Astrocyte (in vitro differentiated cells and primary cell): ENCODE data around the gene PARP6. TPM values are rescaled to one million over a fixed set of nuclear protein-coding genes. Genes with fewer than 3 reads are reported as not detected.

ENCODE experiments used
- DNase-seq: peaks from one replicate; pipeline ENCODE4 v3.0.0-alpha.2; 2010; ENCODE audit warnings: low read depth
- FAIRE-seq: peaks from 2 replicates; lab custom pipeline; 2011; peaks lifted over from hg19 to GRCh38; lab: Jason Lieb, UNC
- H2AFZ ChIP-seq: 2 replicates; pipeline ENCODE4 v1.6.0; 2012; ENCODE audit warnings: low read depth, low read length, inconsistent platforms
- H3K27ac ChIP-seq: 2 replicates; pipeline ENCODE4 v1.5.1; 2011; ENCODE audit warnings: low read depth, low read length, inconsistent platforms
- H3K27me3 ChIP-seq: 2 replicates; pipeline ENCODE4 v1.6.0; 2011; ENCODE audit warnings: low read length, inconsistent platforms; ENCODE audit not compliant: insufficient read depth
- H3K36me3 ChIP-seq: 2 replicates; pipeline ENCODE4 v1.5.1; 2011; ENCODE audit warnings: low read length, inconsistent platforms; ENCODE audit not compliant: insufficient read depth
- H3K4me1 ChIP-seq: 2 replicates; pipeline ENCODE4 v1.5.1; 2011; ENCODE audit warnings: low read length, inconsistent platforms; ENCODE audit not compliant: insufficient read depth
- H3K4me2 ChIP-seq: 2 replicates; pipeline ENCODE4 v1.6.0; 2012; ENCODE audit warnings: low read length, inconsistent platforms
- H3K4me3 ChIP-seq: 2 replicates; pipeline ENCODE4 v1.5.1; 2011; ENCODE audit warnings: low read depth, mild to moderate bottlenecking, low read length, inconsistent platforms; ENCODE audit not compliant: insufficient read depth
- H3K79me2 ChIP-seq: 2 replicates; pipeline ENCODE4 v1.6.0; 2012; ENCODE audit warnings: mild to moderate bottlenecking, low read length, inconsistent platforms; ENCODE audit not compliant: insufficient read depth
- H3K9ac ChIP-seq: 2 replicates; pipeline ENCODE4 v1.6.0; 2012; ENCODE audit warnings: mild to moderate bottlenecking, low read length, inconsistent platforms
- H3K9me3 ChIP-seq: 2 replicates; pipeline ENCODE4 v1.5.1; 2012; ENCODE audit warnings: low read depth, mild to moderate bottlenecking, low read length, inconsistent platforms; ENCODE audit not compliant: insufficient read depth
- H4K20me1 ChIP-seq: 2 replicates; pipeline ENCODE4 v1.6.0; 2012; ENCODE audit warnings: low read length, inconsistent platforms; ENCODE audit not compliant: insufficient read depth
- H3K27ac Mint-ChIP-seq: one replicate; pipeline ENCODE4 v1.8.0; 2021; ENCODE audit warnings: mild to moderate bottlenecking, mixed read lengths; ENCODE audit not compliant: unreplicated experiment
- H3K27me3 Mint-ChIP-seq: one replicate; pipeline ENCODE4 v1.8.0; 2021; ENCODE audit warnings: low read depth, mixed read lengths; ENCODE audit not compliant: unreplicated experiment
- H3K36me3 Mint-ChIP-seq: one replicate; pipeline ENCODE4 v1.8.0; 2021; ENCODE audit warnings: low read depth, mixed read lengths; ENCODE audit not compliant: unreplicated experiment
- H3K4me1 Mint-ChIP-seq: one replicate; pipeline ENCODE4 v1.8.0; 2021; ENCODE audit warnings: low read depth, mixed read lengths; ENCODE audit not compliant: unreplicated experiment
- H3K4me3 Mint-ChIP-seq: one replicate; pipeline ENCODE4 v1.8.0; 2021; ENCODE audit warnings: mild to moderate bottlenecking, moderate library complexity, mixed read lengths; ENCODE audit not compliant: unreplicated experiment
- H3K9me3 Mint-ChIP-seq: one replicate; pipeline ENCODE4 v1.8.0; 2021; ENCODE audit warnings: mild to moderate bottlenecking, mixed read lengths; ENCODE audit not compliant: unreplicated experiment
- EZH2 ChIP-seq: IDR thresholded peaks from 2 replicates; pipeline ENCODE4 v1.6.1; 2012; ENCODE audit warnings: mild to moderate bottlenecking, low read length, inconsistent platforms; ENCODE audit not compliant: insufficient read depth
- total RNA-seq: library from RNA; stranded (reverse); gene quantifications from 2 replicates; pipeline ENCODE4 v1.2.1, GENCODE V29; 2021
- TF ChIP-seq, protein P1 (sequence below): IDR thresholded peaks from 2 replicates; pipeline ENCODE4 v1.5.1; 2011; ENCODE audit warnings: low read depth, mild to moderate bottlenecking, inconsistent platforms, low read length, moderate library complexity; ENCODE audit not compliant: insufficient read depth

Gene PARP6
- total RNA-seq, 1 donor from 2014 or later, result 62.7 TPM

DNA sequence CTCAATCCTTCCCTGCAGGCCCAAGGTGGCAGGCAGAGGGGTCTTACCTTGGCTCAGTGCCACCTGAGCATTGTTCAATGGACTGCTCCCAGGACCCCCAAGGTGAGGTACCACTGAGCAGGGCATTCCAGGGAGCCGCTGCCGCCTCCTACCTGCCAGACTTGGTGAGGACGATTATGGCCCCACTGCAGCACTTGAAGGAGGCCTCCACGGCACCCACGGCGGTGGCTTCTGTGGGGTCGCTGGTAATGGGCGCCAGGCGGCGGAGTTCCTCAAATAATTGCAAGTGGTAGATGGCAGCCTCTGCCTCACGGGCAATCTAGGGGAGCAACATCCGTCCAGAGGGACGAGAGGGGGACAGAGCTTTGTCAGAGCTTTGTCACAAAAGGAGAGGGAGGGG lies 70.1 kb downstream of the PARP6 start:
- Histone ChIP-seq H2AFZ (no peak overlapping the region), H3K27ac (no peak overlapping the region), H3K79me2 (peaks cover 53% of the 10 kb centered on the region), H3K4me2 (no peak overlapping the region), H3K9ac (no peak overlapping the region), H3K4me3 (no peak overlapping the region), H4K20me1 (peaks cover 96% of the 10 kb centered on the region), H3K9me3 (no peaks in the 10 kb centered on the region), H3K36me3 (peaks cover 89% of the 10 kb centered on the region), H3K27me3 (no peaks in the 10 kb centered on the region), H3K4me1 (peaks cover 18% of the 10 kb centered on the region)
- Mint-ChIP-seq H3K27ac (peak overlapping the region; percentile 84), H3K36me3 (peaks cover 42% of the 10 kb centered on the region), H3K27me3 (no peaks in the 10 kb centered on the region), H3K4me3 (no peak overlapping the region), H3K4me1 (peaks cover 48% of the 10 kb centered on the region), H3K9me3 (no peaks in the 10 kb centered on the region)
- DNase-seq, result no peak
- TF ChIP-seq, protein P1, sequence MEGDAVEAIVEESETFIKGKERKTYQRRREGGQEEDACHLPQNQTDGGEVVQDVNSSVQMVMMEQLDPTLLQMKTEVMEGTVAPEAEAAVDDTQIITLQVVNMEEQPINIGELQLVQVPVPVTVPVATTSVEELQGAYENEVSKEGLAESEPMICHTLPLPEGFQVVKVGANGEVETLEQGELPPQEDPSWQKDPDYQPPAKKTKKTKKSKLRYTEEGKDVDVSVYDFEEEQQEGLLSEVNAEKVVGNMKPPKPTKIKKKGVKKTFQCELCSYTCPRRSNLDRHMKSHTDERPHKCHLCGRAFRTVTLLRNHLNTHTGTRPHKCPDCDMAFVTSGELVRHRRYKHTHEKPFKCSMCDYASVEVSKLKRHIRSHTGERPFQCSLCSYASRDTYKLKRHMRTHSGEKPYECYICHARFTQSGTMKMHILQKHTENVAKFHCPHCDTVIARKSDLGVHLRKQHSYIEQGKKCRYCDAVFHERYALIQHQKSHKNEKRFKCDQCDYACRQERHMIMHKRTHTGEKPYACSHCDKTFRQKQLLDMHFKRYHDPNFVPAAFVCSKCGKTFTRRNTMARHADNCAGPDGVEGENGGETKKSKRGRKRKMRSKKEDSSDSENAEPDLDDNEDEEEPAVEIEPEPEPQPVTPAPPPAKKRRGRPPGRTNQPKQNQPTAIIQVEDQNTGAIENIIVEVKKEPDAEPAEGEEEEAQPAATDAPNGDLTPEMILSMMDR, result no peak
- TF ChIP-seq EZH2, result no peak
- FAIRE-seq, result no peak

GRCh38 chr15:72201391-72201921 lies 70.9 kb downstream of the PARP6 start:
- Mint-ChIP-seq H3K4me1 (peaks cover 42% of the 10 kb centered on the region), H3K36me3 (peaks cover 35% of the 10 kb centered on the region), H3K4me3 (peak overlapping the region; percentile 23), H3K27ac (no peak overlapping the region), H3K9me3 (no peaks in the 10 kb centered on the region), H3K27me3 (no peaks in the 10 kb centered on the region)
- no peak for TF ChIP-seq EZH2
- TF ChIP-seq, protein P1, result no peak
- Histone ChIP-seq H3K27me3 (no peaks in the 10 kb centered on the region), H3K9ac (no peak overlapping the region), H3K27ac (no peak overlapping the region), H3K4me1 (peaks cover 18% of the 10 kb centered on the region), H3K79me2 (peaks cover 45% of the 10 kb centered on the region), H3K9me3 (no peaks in the 10 kb centered on the region), H3K4me3 (no peak overlapping the region), H3K4me2 (no peak overlapping the region), H3K36me3 (peaks cover 81% of the 10 kb centered on the region), H2AFZ (no peak overlapping the region), H4K20me1 (peaks cover 96% of the 10 kb centered on the region)
- DNase-seq (no peak), FAIRE-seq (no peak)
